Measurements from ENCODE around the gene COX11. TPM values are rescaled to one million over a fixed set of nuclear protein-coding genes. Genes with fewer than 3 reads are reported as not detected.

COX11 gene
- total RNA-seq, 1 experiment from 2014 or later, result 38.5 TPM

DNA sequence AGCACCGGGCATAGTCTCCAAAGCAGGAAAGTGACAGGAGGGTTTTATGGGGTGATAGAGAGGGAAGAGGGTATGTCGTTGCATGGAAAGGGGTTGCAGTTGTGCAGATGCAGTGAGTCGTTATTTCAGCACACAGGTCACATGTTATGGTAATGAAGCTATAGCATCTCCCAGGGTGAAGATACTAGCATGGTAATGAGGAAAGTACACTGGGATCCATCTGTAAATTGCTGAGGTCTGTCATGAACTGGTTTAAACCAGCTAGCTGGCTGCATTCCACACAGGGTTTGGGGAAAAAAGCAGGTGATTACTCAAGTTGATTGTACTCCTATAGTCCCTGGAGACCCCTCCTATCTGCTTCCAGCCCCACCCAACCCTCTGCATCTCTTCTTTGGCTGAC, 11.7 kb downstream of the COX11 start:
- no peaks in the 10 kb centered on the region for H3K9me3 Mint-ChIP-seq (ENCODE audit: unreplicated experiment)
- H3K36me3 Mint-ChIP-seq (ENCODE audit: insufficient read depth, unreplicated experiment), result peaks cover 81% of the 10 kb centered on the region
- ChIA-PET CTCF (no interaction called here), POLR2A (interaction anchor here (0.6 kb wide), 1 partner anchor 31 kb away, joined by 3 read pairs; no protein-coding TSS in a partner anchor)
- no peak overlapping the region for H3K4me3 Mint-ChIP-seq (ENCODE audit: unreplicated experiment)
- no peak overlapping the region for H3K27ac Mint-ChIP-seq (ENCODE audit: low read depth, unreplicated experiment)
- intact Hi-C loops (cut with micrococcal nuclease), result no loop called here
- BruUV-seq (replicated peaks), result no TSS peak
- no peaks in the 10 kb centered on the region for H3K4me1 Mint-ChIP-seq (ENCODE audit: insufficient read depth, unreplicated experiment)
- TF ChIP-seq, protein P1, sequence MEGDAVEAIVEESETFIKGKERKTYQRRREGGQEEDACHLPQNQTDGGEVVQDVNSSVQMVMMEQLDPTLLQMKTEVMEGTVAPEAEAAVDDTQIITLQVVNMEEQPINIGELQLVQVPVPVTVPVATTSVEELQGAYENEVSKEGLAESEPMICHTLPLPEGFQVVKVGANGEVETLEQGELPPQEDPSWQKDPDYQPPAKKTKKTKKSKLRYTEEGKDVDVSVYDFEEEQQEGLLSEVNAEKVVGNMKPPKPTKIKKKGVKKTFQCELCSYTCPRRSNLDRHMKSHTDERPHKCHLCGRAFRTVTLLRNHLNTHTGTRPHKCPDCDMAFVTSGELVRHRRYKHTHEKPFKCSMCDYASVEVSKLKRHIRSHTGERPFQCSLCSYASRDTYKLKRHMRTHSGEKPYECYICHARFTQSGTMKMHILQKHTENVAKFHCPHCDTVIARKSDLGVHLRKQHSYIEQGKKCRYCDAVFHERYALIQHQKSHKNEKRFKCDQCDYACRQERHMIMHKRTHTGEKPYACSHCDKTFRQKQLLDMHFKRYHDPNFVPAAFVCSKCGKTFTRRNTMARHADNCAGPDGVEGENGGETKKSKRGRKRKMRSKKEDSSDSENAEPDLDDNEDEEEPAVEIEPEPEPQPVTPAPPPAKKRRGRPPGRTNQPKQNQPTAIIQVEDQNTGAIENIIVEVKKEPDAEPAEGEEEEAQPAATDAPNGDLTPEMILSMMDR (IDR thresholded peaks at IDR 0.05; ENCODE audit: unreplicated experiment), result no peak
- DNase-seq (ENCODE audit: unreplicated experiment), result no peak
- no peaks in the 10 kb centered on the region for H3K27me3 Mint-ChIP-seq (ENCODE audit: insufficient read depth, unreplicated experiment)

DNA sequence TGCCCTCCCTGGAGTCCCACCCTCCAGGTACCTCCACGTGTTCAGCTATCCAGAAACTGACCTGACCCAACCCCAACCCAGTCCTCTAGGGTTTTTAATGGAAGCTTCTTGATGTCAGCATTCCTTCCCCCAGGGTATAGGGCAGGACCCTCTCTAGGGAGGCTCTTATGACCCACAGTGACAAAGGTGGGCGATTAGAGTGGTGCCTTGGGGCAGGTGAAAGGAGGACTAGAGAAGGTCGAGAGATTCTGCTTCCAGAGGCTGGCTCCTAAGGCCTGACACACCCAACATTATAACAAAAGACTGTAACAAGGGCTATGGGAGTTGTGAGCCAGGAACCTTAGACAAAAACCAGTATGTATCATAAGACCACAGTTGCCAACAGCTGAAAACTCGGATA, 17.2 kb downstream of the COX11 start:
- no TSS peak for BruUV-seq (replicated peaks)
- DNase-seq (ENCODE audit: unreplicated experiment), result no peak
- intact Hi-C loops (cut with micrococcal nuclease), result no loop called here
- Mint-ChIP-seq H3K4me3 (ENCODE audit: unreplicated experiment) (no peak overlapping the region), H3K27ac (ENCODE audit: low read depth, unreplicated experiment) (no peak overlapping the region), H3K27me3 (ENCODE audit: insufficient read depth, unreplicated experiment) (no peaks in the 10 kb centered on the region), H3K36me3 (ENCODE audit: insufficient read depth, unreplicated experiment) (peaks cover 77% of the 10 kb centered on the region), H3K4me1 (ENCODE audit: insufficient read depth, unreplicated experiment) (peaks cover 14% of the 10 kb centered on the region), H3K9me3 (ENCODE audit: unreplicated experiment) (peaks cover 14% of the 10 kb centered on the region)
- TF ChIP-seq, protein P1 (IDR thresholded peaks at IDR 0.05; ENCODE audit: unreplicated experiment), result no peak
- CTCF ChIA-PET, result interaction anchor here (0.6 to 1.3 kb wide), 5 partner anchors 8 to 1301 kb away, joined by 3 to 5 read pairs (median 4); no protein-coding TSS in a partner anchor
- POLR2A ChIA-PET, result no interaction called here

DNA sequence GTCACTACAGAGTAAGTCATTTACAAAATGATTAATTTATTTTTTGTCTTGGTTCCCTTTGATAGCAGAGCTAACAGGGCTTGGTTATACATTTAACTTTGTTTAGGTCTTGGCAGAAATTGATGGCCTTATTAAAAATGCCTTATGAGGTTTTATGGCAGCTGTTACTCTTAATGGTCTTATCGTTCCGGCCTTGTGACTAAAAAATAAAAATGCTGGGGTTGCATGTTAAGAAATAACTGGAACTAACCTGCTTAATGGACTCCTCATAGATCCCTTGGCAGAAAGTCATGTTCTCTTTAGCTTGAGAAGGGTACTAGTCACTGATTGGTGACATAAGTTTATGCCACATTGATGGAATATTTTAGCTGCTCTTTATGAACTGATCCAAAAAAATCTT, 18.3 kb downstream of the COX11 start:
- no peak for DNase-seq (ENCODE audit: unreplicated experiment)
- ChIA-PET POLR2A (no interaction called here), CTCF (interaction anchor here (1.3 kb wide), 1 partner anchor 9 kb away, joined by 3 read pairs; no protein-coding TSS in a partner anchor)
- Mint-ChIP-seq H3K36me3 (ENCODE audit: insufficient read depth, unreplicated experiment) (peaks cover 77% of the 10 kb centered on the region), H3K27me3 (ENCODE audit: insufficient read depth, unreplicated experiment) (no peaks in the 10 kb centered on the region), H3K27ac (ENCODE audit: low read depth, unreplicated experiment) (no peak overlapping the region), H3K9me3 (ENCODE audit: unreplicated experiment) (peaks cover 14% of the 10 kb centered on the region), H3K4me1 (ENCODE audit: insufficient read depth, unreplicated experiment) (peaks cover 14% of the 10 kb centered on the region), H3K4me3 (ENCODE audit: unreplicated experiment) (no peak overlapping the region)
- no TSS peak for BruUV-seq (replicated peaks)
- intact Hi-C loops (cut with micrococcal nuclease), result no loop called here
- TF ChIP-seq, protein P1 (IDR thresholded peaks at IDR 0.05; ENCODE audit: unreplicated experiment), result no peak

DNA sequence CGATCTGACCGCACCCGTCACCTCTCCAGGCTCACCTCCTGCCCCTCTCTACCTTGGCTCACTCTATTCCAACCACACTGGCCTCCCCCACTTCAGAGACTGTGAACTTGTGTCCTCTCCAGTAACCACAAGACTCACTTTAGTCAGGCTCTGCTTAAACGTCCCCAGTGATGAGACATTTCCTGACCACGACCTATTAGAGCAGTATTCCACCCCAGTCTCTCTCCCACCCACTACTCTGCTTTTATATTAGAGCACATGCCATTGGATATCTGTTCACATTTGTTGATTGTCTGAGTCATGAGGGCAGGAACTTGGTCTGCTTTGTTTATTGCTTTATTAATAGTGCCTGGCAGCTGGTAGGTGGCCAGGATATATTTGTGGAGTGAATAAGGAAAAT, 20.1 kb downstream of the COX11 start:
- TF ChIP-seq, protein P1 (IDR thresholded peaks at IDR 0.05; ENCODE audit: unreplicated experiment), result no peak
- Mint-ChIP-seq H3K4me3 (ENCODE audit: unreplicated experiment) (no peak overlapping the region), H3K9me3 (ENCODE audit: unreplicated experiment) (peaks cover 14% of the 10 kb centered on the region), H3K4me1 (ENCODE audit: insufficient read depth, unreplicated experiment) (peaks cover 14% of the 10 kb centered on the region), H3K36me3 (ENCODE audit: insufficient read depth, unreplicated experiment) (peaks cover 77% of the 10 kb centered on the region), H3K27me3 (ENCODE audit: insufficient read depth, unreplicated experiment) (no peaks in the 10 kb centered on the region), H3K27ac (ENCODE audit: low read depth, unreplicated experiment) (no peak overlapping the region)
- intact Hi-C loops (cut with micrococcal nuclease), result no loop called here
- no TSS peak for BruUV-seq (replicated peaks)
- ChIA-PET CTCF (no interaction called here), POLR2A (no interaction called here)
- peak; percentile 52 for DNase-seq (ENCODE audit: unreplicated experiment)

All from MCF 10A (cell line).